Neural cell (in vitro differentiated cells): ENCODE data around the gene TICRR.

ENCODE experiments used
- CTCF ChIP-seq: fragments of 450-650 bp; IDR thresholded peaks from 2 replicates; pipeline ENCODE4 v1.5.1; 2014; ENCODE audit warnings: antibody characterized with exemption, mild to moderate bottlenecking, moderate library complexity; ENCODE audit not compliant: poor library complexity, severe bottlenecking
- TAF1 ChIP-seq: IDR thresholded peaks from 2 replicates; pipeline ENCODE4 v1.6.1; 2012; ENCODE audit warnings: low read depth
- TF ChIP-seq, protein P1 (sequence below): IDR thresholded peaks from 2 replicates; pipeline ENCODE4 v1.6.1; 2012; ENCODE audit warnings: borderline replicate concordance

- TF ChIP-seq, protein P1, sequence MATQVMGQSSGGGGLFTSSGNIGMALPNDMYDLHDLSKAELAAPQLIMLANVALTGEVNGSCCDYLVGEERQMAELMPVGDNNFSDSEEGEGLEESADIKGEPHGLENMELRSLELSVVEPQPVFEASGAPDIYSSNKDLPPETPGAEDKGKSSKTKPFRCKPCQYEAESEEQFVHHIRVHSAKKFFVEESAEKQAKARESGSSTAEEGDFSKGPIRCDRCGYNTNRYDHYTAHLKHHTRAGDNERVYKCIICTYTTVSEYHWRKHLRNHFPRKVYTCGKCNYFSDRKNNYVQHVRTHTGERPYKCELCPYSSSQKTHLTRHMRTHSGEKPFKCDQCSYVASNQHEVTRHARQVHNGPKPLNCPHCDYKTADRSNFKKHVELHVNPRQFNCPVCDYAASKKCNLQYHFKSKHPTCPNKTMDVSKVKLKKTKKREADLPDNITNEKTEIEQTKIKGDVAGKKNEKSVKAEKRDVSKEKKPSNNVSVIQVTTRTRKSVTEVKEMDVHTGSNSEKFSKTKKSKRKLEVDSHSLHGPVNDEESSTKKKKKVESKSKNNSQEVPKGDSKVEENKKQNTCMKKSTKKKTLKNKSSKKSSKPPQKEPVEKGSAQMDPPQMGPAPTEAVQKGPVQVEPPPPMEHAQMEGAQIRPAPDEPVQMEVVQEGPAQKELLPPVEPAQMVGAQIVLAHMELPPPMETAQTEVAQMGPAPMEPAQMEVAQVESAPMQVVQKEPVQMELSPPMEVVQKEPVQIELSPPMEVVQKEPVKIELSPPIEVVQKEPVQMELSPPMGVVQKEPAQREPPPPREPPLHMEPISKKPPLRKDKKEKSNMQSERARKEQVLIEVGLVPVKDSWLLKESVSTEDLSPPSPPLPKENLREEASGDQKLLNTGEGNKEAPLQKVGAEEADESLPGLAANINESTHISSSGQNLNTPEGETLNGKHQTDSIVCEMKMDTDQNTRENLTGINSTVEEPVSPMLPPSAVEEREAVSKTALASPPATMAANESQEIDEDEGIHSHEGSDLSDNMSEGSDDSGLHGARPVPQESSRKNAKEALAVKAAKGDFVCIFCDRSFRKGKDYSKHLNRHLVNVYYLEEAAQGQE, result no peak
- TF ChIP-seq CTCF (no peak), TAF1 (no peak)
Observed at GRCh38 chr15:89656116-89656815, 81.0 kb downstream of the TICRR start.
